Tibial artery (tissue), 4 donors: Measurements from ENCODE around the gene FAM161A.
"Not testable (repeated sequence)": the region's sequence is repeated elsewhere in the genome, so short reads cannot be mapped to it uniquely, and the experiment has no call there.

ENCODE experiments used
- DNase-seq, 2 donors: peaks; one replicate each; pipeline ENCODE4 v3.0.0-alpha.2; 2019
- H3K27ac ChIP-seq, 2 donors: fragments of 200-600 bp; sonication (generic) in 1 of 2; 1 replicate in 1 of 2; 2 replicates in 1 of 2; pipeline ENCODE4 v1.5.1; 2018 to 2019; ENCODE audit warnings: mild to moderate bottlenecking in 1 of 2
- H3K27me3 ChIP-seq, 2 donors: fragments of 200-600 bp; sonication (generic) in 1 of 2; one replicate each; pipeline versions ENCODE4 v1.5.1 to v1.6.0; 2016 to 2019
- H3K36me3 ChIP-seq, 3 donors: fragments of 200-600 bp; sonication (generic) in 2 of 3; one replicate each; pipeline ENCODE4 v1.5.1; 2016 to 2019; ENCODE audit warnings: mild to moderate bottlenecking in 2 of 3
- H3K4me1 ChIP-seq, 4 donors: fragments of 200-600 bp; sonication (generic) in 2 of 4; 1 replicate in 3 of 4; 2 replicates in 1 of 4; pipeline ENCODE4 v1.5.1; 2016 to 2019
- H3K4me3 ChIP-seq, 2 donors: fragments of 200-600 bp; sonication (generic) in 1 of 2; 1 replicate in 1 of 2; 2 replicates in 1 of 2; pipeline ENCODE4 v1.5.1; 2018 to 2019; ENCODE audit warnings: mild to moderate bottlenecking in 2 of 2
- H3K9me3 ChIP-seq, 3 donors: fragments of 200-600 bp; sonication (generic) in 1 of 3; one replicate each; pipeline ENCODE4 v1.5.1; 2016 to 2019
- intact Hi-C: fragments of 100-400 bp; cut with DNase I; formaldehyde crosslinking; loops from one replicate; pipeline ENCODE4 v1.15.0; 2023; ENCODE audit warnings: low total_unique reads
- TF ChIP-seq, protein P1 (sequence below), 2 experiments: fragments of 200-600 bp in 1 of 2; fragments of 450-650 bp in 1 of 2; IDR thresholded peaks; one replicate each; pipeline ENCODE4 v1.5.1; 2017 to 2019; ENCODE audit warnings: antibody characterized with exemption in 2 of 2, mild to moderate bottlenecking in 1 of 2, moderate library complexity in 1 of 2

The FAM161A gene

DNA sequence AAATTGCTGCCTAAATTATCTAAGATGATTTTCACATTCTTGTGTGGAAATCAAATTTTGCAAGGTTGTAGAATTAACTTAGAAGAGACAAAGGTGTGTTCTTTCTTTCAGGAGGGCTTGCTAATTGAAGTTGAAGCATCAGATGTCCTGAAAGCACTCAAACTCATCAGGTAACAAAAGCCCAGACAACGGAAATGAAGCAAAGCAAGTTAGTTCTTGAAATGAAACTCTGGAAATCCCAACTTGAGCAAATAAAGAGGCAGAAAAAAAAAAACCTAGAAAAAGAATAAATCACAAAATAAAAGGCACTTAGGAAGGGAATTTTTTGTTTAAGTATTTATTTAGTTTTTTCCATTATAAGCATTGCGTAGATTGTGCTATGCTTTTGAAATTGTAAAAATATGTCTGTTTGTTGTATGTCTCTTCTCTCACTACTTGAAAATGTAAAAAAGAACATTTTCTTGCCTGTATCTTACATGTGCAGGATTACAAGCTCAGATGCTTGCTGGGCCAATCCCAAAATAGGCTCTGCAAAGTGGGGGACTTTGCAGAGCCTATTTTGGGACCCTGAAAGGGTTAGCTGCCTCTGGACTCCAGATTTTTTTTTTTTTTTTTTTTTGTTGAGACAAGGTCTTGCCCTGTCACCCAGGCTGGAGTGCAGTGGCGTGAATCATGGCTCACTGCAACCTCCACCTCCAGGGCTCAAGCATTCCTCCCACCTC lies 46.7 kb downstream of the FAM161A start:
- H3K4me1 ChIP-seq: no peaks in the 10 kb centered on the region
- H3K27ac ChIP-seq: no peak overlapping the region
- no peaks in the 10 kb centered on the region for H3K36me3 ChIP-seq
- peaks cover 0 to 4% of the 10 kb centered on the region in 2 donors for H3K27me3 ChIP-seq
- no peaks in the 10 kb centered on the region for H3K9me3 ChIP-seq
- TF ChIP-seq, protein P1, sequence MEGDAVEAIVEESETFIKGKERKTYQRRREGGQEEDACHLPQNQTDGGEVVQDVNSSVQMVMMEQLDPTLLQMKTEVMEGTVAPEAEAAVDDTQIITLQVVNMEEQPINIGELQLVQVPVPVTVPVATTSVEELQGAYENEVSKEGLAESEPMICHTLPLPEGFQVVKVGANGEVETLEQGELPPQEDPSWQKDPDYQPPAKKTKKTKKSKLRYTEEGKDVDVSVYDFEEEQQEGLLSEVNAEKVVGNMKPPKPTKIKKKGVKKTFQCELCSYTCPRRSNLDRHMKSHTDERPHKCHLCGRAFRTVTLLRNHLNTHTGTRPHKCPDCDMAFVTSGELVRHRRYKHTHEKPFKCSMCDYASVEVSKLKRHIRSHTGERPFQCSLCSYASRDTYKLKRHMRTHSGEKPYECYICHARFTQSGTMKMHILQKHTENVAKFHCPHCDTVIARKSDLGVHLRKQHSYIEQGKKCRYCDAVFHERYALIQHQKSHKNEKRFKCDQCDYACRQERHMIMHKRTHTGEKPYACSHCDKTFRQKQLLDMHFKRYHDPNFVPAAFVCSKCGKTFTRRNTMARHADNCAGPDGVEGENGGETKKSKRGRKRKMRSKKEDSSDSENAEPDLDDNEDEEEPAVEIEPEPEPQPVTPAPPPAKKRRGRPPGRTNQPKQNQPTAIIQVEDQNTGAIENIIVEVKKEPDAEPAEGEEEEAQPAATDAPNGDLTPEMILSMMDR (IDR thresholded peaks at IDR 0.05): no peak
- H3K4me3 ChIP-seq: no peak overlapping the region
- no peak for DNase-seq
- intact Hi-C loops: no loop called here

DNA sequence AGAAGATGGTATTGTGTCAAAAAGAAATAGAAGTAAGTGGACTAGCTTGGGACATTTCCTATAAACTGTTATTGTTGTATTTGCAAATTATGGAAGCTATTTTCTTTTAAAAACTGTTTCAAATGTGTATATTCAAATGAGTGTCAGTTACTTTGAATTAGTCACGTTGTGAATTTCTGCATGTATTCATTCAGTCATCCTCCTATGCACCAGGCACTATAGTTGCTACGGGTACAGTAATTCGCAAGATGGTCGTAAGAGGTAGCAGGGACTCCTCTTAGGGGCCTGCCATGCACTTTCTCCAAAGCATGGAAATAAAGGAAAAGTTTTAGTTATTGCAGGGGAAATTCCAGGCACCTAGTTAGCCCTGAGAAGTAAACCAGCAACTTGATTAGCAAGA lies 51.3 kb downstream of the FAM161A start:
- no peaks in the 10 kb centered on the region for H3K36me3 ChIP-seq
- TF ChIP-seq, protein P1 (IDR thresholded peaks at IDR 0.05): no peak
- H3K4me1 ChIP-seq: no peaks in the 10 kb centered on the region
- H3K27me3 ChIP-seq: peaks cover 0 to 4% of the 10 kb centered on the region in 2 donors
- intact Hi-C loops: no loop called here
- no peak overlapping the region for H3K27ac ChIP-seq
- no peaks in the 10 kb centered on the region for H3K9me3 ChIP-seq
- no peak overlapping the region for H3K4me3 ChIP-seq
- DNase-seq: no peak

DNA sequence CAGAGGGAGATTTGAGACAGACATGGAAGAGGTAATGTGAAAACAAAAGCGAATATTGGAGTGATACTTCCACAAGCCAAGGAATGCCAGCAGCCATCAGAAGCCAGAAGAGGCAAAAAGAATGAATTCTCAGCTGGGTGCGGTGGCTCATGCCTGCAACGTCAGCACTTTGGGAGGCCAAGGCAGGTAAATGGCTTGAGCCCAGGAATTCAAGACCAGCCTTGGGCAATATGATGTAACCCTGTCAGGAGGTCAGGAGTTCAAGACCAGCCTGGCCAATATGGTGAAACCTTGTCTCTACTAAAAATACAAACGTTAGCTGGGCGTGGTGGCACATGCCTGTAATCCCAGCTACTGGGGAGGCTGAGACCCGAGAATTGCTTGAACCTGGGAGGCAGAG lies 54.8 kb downstream of the FAM161A start:
- Histone ChIP-seq H3K27me3 (peaks cover 0 to 2% of the 10 kb centered on the region in 2 donors), H3K4me1 (no peaks in the 10 kb centered on the region), H3K36me3 (no peaks in the 10 kb centered on the region), H3K27ac (no peak overlapping the region), H3K9me3 (no peaks in the 10 kb centered on the region), H3K4me3 (no peak overlapping the region)
- intact Hi-C loops: no loop called here
- DNase-seq: no peak
- TF ChIP-seq, protein P1 (IDR thresholded peaks at IDR 0.05): no peak

DNA sequence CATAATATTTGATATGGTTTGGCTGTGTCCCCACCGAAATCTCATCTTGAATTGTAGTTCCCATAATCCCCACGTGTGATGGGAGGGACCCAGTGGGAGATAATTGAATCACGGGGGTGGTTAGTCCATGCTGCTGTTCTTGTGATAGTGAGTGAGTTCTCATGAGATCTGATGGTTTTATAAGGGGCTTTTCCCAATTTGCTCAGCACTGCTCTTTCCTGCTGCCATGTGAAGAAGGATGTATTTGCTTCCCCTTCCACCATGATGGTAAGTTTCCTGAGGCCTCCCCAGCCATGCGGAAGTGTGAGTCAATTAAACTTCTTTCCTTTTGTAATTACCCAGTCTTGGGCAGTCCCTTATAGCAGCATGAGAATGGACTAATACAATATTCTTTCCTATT lies 56.4 kb downstream of the FAM161A start:
- intact Hi-C loops, H3K36me3 ChIP-seq, H3K27ac ChIP-seq, H3K4me3 ChIP-seq, H3K27me3 ChIP-seq, DNase-seq, H3K4me1 ChIP-seq, H3K9me3 ChIP-seq: not testable (repeated sequence)

DNA sequence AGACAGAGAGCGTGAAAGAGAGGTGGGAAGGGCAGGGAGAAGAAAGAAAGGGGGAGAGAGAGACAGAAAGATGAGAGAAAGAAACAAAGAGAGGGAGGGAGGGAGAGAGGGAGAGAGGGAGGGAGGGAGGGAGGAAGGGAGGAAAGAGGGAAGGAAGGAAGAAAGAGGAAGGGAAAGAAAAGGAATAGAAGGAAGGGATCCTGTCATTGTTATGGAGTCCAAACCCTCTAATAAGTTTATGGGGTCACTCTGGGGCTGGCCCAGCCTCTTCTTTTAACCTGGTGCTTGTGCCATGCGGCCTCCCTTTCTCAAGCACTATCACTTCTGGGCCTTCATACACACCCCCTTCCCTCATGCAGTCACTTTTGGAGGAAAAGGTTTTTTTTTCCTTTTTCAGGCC lies 58.5 kb downstream of the FAM161A start:
- H3K36me3 ChIP-seq: no peaks in the 10 kb centered on the region
- intact Hi-C loops: no loop called here
- no peak for DNase-seq
- peaks cover 0 to 15% of the 10 kb centered on the region in 2 donors for H3K27me3 ChIP-seq
- TF ChIP-seq, protein P1 (IDR thresholded peaks at IDR 0.05): no peak
- no peaks in the 10 kb centered on the region for H3K9me3 ChIP-seq
- no peak overlapping the region for H3K27ac ChIP-seq
- peaks cover 0 to 5% (median 2%) of the 10 kb centered on the region in 4 donors for H3K4me1 ChIP-seq
- no peak overlapping the region for H3K4me3 ChIP-seq

DNA sequence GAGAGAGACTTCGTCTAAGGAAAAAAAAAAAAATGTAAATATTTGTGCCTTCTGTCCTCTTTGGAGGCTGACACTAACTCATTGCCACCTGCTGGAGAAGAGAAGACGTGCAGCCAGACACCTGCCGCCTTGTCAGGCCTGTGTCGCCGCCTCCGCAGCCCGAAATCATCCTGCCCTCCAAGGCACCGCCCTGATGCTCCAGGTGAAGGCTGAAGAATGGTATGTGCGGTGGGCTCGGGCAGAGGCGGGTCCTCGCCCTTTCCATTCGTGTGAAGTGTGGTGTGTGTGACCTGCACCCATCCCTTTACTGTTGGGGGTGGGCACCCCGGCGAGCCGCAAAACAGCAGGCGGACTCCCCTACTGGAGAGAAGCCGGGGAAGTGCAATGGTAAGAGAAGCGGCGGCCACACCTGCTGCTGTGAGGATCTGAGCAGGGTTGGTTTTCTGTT lies 60.4 kb downstream of the FAM161A start:
- intact Hi-C loops: no loop called here
- Histone ChIP-seq H3K4me3 (no peak overlapping the region), H3K27ac (no peak overlapping the region), H3K9me3 (no peaks in the 10 kb centered on the region), H3K4me1 (peaks cover 0 to 5% (median 2%) of the 10 kb centered on the region in 4 donors), H3K36me3 (no peaks in the 10 kb centered on the region), H3K27me3 (peaks cover 0 to 15% of the 10 kb centered on the region in 2 donors)
- DNase-seq: peak in 1 of 2 donors; percentile 25
- TF ChIP-seq, protein P1 (IDR thresholded peaks at IDR 0.05): peak; percentile 37 to 43
